ENCODE measurements around the gene GABBR2. TPM values are rescaled to one million over a fixed set of nuclear protein-coding genes. Genes with fewer than 3 reads are reported as not detected.

Gene GABBR2
- total RNA-seq, 2 experiments from 2014 or later: not detected

DNA sequence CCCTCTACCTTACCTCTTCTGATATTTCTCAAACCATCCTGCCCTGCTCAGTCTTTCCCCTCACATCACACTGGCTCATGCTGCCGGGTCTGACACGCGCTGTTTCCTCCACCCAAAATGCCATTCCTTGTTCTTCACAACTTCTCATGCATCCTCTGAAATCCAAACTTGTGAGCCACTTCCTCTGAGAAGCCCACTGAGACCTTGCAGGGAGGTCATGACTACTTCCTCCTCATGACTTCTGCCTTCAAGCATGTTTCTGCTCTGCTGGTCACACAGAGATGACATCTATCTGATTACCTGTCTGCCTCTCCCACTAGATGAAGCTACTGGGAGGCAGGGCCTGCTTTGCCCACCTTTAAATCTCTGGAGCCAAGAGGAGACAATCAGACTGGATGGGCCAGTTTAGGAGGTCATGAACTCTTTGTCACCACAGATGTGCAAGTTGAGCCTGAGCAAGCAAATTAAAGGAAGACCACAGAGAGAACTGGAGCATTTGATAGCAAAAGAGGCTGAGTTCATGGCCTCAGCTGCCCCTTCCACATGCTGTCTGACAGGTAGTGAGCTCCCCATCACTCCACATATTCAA is 333.5 kb downstream of the GABBR2 start:
- no peaks in the 10 kb centered on the region for H3K27me3 ChIP-seq (ENCODE audit: control insufficient read depth in 1 of 2, insufficient read depth in 2 of 2, low read length in 2 of 2)
- CTCF ChIA-PET: no interaction called here
- TF ChIP-seq, protein P1, sequence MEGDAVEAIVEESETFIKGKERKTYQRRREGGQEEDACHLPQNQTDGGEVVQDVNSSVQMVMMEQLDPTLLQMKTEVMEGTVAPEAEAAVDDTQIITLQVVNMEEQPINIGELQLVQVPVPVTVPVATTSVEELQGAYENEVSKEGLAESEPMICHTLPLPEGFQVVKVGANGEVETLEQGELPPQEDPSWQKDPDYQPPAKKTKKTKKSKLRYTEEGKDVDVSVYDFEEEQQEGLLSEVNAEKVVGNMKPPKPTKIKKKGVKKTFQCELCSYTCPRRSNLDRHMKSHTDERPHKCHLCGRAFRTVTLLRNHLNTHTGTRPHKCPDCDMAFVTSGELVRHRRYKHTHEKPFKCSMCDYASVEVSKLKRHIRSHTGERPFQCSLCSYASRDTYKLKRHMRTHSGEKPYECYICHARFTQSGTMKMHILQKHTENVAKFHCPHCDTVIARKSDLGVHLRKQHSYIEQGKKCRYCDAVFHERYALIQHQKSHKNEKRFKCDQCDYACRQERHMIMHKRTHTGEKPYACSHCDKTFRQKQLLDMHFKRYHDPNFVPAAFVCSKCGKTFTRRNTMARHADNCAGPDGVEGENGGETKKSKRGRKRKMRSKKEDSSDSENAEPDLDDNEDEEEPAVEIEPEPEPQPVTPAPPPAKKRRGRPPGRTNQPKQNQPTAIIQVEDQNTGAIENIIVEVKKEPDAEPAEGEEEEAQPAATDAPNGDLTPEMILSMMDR (IDR thresholded peaks at IDR 0.05): no peak

DNA sequence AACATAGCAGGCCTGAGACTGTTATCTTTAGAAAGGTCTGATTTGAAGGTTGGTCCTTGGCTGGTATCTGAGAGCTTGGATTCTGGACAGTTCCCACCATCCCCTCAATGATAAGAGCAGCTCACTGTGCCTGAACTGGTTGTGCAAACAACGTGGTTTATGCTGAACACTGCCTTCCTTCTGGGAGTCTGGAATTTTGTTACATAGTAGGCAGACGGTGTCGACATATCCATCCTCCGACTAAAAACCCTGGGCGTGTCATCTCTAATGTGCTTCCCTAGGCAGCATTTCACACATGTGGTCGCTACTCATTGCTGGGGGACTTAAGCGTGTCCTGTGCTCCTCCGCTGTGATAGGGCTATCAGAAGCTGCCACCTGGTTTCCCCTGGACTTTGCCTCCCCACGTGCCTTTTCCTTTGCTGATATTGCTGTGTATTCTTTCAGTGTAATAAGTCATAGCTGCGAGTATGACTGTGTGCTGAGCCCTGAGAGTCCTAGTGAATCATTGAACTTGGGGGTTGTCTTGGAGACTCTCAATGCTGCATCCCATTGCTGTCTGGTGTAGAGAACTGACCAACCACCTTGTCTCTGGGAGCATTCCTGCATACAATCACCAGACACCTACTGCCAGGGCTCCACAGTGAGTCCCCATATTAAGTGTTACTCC is 334.2 kb downstream of the GABBR2 start:
- no peak overlapping the region for H3K27ac ChIP-seq (ENCODE audit: low read depth in 1 of 2, low read length in 2 of 2)
- H3K36me3 ChIP-seq (ENCODE audit: insufficient read depth, low read length): no peaks in the 10 kb centered on the region
- H3K27me3 ChIP-seq (ENCODE audit: control insufficient read depth in 1 of 2, insufficient read depth in 2 of 2, low read length in 2 of 2): no peaks in the 10 kb centered on the region
- intact Hi-C loops (cut with DNase I, micrococcal nuclease): no loop called here
- ATAC-seq (ENCODE audit: poor library complexity): no peak
- no peaks in the 10 kb centered on the region for H3K4me1 Mint-ChIP-seq (ENCODE audit: low read depth)
- TF ChIP-seq, protein P1 (IDR thresholded peaks at IDR 0.05): no peak
- no peaks in the 10 kb centered on the region for H3K9me3 Mint-ChIP-seq
- DNase-seq: no peak
- H3K4me1 ChIP-seq (ENCODE audit: insufficient read depth, low read length): no peaks in the 10 kb centered on the region
- H3K36me3 Mint-ChIP-seq (ENCODE audit: low read depth): no peaks in the 10 kb centered on the region
- no peaks in the 10 kb centered on the region for H3K27me3 Mint-ChIP-seq
- no peak overlapping the region for H3K27ac Mint-ChIP-seq
- H3K4me3 Mint-ChIP-seq: no peak overlapping the region
- no peak overlapping the region for H3K4me3 ChIP-seq (ENCODE audit: low read length)
- ChIA-PET POLR2A (no interaction called here), CTCF (no interaction called here)
- H3K9me3 ChIP-seq (ENCODE audit: control insufficient read depth in 1 of 2, insufficient read depth in 1 of 2, low read length in 2 of 2): no peaks in the 10 kb centered on the region

More for the DNA sequence above, 333.5 kb downstream of the GABBR2 start:
- no peaks in the 10 kb centered on the region for H3K9me3 Mint-ChIP-seq
- intact Hi-C loops (cut with DNase I, micrococcal nuclease): no loop called here
- Histone ChIP-seq H3K27ac (ENCODE audit: low read depth in 1 of 2, low read length in 2 of 2) (no peak overlapping the region), H3K4me3 (ENCODE audit: low read length) (no peak overlapping the region), H3K4me1 (ENCODE audit: insufficient read depth, low read length) (no peaks in the 10 kb centered on the region), H3K9me3 (ENCODE audit: control insufficient read depth in 1 of 2, insufficient read depth in 1 of 2, low read length in 2 of 2) (no peaks in the 10 kb centered on the region), H3K36me3 (ENCODE audit: insufficient read depth, low read length) (no peaks in the 10 kb centered on the region)
- no peaks in the 10 kb centered on the region for H3K4me1 Mint-ChIP-seq (ENCODE audit: low read depth)
- DNase-seq (no peak), ATAC-seq (ENCODE audit: poor library complexity) (no peak)
- H3K27me3 Mint-ChIP-seq: no peaks in the 10 kb centered on the region
- POLR2A ChIA-PET: no interaction called here
- no peak overlapping the region for H3K27ac Mint-ChIP-seq
- no peak overlapping the region for H3K4me3 Mint-ChIP-seq
- no peaks in the 10 kb centered on the region for H3K36me3 Mint-ChIP-seq (ENCODE audit: low read depth)

DNA sequence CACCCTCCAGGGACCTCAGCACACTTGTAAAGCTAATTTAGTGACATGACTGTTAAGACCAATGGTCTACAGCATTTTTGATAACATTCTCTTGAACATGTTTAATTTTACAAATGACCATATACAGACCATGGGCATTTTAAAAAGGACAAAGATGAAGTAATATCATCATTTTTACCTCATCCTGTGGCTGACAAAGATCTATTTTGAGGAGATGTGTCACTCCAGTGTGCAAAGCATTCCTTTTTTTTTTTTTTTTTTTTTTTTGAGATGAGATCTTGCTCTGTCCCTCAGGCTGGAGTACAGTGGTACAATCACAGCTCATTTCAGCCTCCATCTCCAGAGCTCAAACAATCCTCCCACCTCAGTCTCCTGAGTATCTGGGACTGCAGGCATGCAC is 335.1 kb downstream of the GABBR2 start:
- ChIA-PET POLR2A (no interaction called here), CTCF (no interaction called here)
- H3K4me1 ChIP-seq (ENCODE audit: insufficient read depth, low read length): no peaks in the 10 kb centered on the region
- Mint-ChIP-seq H3K9me3 (no peaks in the 10 kb centered on the region), H3K27me3 (no peaks in the 10 kb centered on the region), H3K36me3 (ENCODE audit: low read depth) (no peaks in the 10 kb centered on the region), H3K4me1 (ENCODE audit: low read depth) (no peaks in the 10 kb centered on the region), H3K4me3 (no peak overlapping the region), H3K27ac (no peak overlapping the region)
- no peak overlapping the region for H3K27ac ChIP-seq (ENCODE audit: low read depth in 1 of 2, low read length in 2 of 2)
- ATAC-seq (ENCODE audit: poor library complexity) (no peak), DNase-seq (no peak)
- peaks cover 0 to 5% of the 10 kb centered on the region in 2 experiments for H3K27me3 ChIP-seq (ENCODE audit: control insufficient read depth in 1 of 2, insufficient read depth in 2 of 2, low read length in 2 of 2)
- peaks cover 0 to 6% of the 10 kb centered on the region in 2 experiments for H3K9me3 ChIP-seq (ENCODE audit: control insufficient read depth in 1 of 2, insufficient read depth in 1 of 2, low read length in 2 of 2)
- TF ChIP-seq, protein P1 (IDR thresholded peaks at IDR 0.05): no peak
- no peaks in the 10 kb centered on the region for H3K36me3 ChIP-seq (ENCODE audit: insufficient read depth, low read length)
- H3K4me3 ChIP-seq (ENCODE audit: low read length): no peak overlapping the region
- intact Hi-C loops (cut with DNase I, micrococcal nuclease): no loop called here

All from CD4-positive, alpha-beta T cell (primary cell).